Retinal pigment epithelial cell (primary cell): Measurements from ENCODE around the gene LINGO3.

Experiments used
- DNase-seq: peaks from one replicate; pipeline ENCODE4 v3.0.0-alpha.2; 2010; ENCODE audit warnings: low read depth
- H3K4me3 ChIP-seq: 2 replicates; pipeline ENCODE4 v1.5.1; 2011; ENCODE audit warnings: mild to moderate bottlenecking, low read length, control low read depth, moderate library complexity
- CTCF ChIP-seq: conservative IDR thresholded peaks from 2 replicates; pipeline ENCODE4 v1.5.1; 2011; ENCODE audit warnings: low read depth, low read length, control low read depth, inconsistent platforms

Gene LINGO3

DNA sequence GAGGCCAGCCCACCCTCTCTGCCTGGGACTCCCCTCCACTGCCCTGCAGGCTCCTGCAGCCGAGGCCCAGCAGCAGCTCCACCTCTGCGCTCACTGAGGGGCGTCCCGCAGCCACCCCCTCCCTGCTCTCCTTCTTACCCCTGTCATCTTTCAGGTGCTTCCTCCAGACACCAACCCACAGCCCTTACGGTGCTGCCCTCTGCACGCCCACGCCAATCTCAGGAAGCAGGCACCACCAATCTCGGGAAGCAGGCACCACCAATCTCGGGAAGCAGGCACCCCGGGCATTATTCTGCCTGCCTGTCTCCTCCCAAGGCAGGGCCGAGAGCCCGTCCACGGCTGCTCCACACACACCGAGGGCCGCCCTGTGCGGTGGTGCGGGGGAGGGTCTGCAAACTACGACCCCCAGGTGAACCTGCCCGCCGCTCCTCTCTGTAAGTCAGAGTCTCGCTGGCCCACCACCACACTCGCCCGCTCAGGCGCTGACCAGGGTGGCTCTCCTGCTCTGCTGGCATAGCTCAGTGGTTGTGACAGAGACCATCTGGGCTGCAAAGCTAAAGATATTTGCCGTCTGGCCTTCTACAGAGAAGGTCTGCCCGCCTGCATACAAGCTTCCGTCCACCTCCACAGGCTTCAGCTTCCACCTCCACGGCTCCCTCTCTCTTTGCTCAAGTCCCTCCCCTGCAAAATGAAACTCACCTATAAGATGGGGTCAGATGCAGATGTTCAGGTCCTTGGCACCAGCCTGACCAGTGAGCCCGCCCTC lies 17.5 kb upstream of the LINGO3 start:
- TF ChIP-seq CTCF, result no peak
- DNase-seq, result no peak

GRCh38 chr19:2324220-2324948 lies 16.4 kb upstream of the LINGO3 start:
- DNase-seq, result no peak
- H3K4me3 ChIP-seq, result no peak overlapping the region
- no peak for TF ChIP-seq CTCF

More for the DNA sequence above, 17.5 kb upstream of the LINGO3 start:
- no peak overlapping the region for H3K4me3 ChIP-seq

- DNase-seq, result no peak
- no peak overlapping the region for H3K4me3 ChIP-seq
- no peak for TF ChIP-seq CTCF
Measured at GRCh38 chr19:2323707-2324106, 15.8 kb upstream of the LINGO3 start.

DNA sequence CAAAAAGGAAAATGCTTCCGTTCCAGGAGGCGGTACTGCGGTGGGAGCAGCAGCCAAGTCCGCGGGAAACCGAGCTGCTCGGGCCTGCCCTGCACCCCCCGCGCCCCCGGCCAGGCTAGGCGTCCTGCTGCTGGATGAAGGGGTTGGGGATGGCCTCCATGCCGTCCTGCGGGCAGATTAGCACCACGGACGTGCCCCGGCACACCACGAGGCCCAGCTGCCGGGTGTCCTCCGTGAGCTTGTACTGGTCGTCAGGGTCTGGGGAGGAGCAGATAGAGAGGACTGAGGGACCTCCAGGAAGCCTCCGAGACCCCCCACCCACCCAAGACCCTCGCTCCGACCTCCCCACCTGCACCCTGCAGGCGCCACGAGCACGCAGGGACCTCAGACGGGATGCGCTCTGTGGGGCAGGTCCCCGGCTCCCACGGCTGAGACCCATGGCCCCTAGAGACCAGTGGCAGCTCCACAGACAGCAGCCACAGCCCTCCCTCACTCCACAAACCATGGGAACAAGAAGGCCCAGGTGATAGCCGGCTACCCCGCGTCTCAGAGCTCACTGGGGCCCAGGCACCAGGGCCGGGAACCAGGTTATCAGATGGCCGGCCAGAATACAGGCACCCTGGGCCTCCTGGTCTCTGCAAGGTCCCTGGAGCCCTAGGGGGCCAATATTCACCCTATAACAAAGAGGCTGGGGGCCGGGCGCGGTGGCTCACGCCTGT lies 13.8 kb upstream of the LINGO3 start:
- no peak for TF ChIP-seq CTCF
- no peak overlapping the region for H3K4me3 ChIP-seq
- no peak for DNase-seq

GRCh38 chr19:2320939-2321338 lies 13.0 kb upstream of the LINGO3 start:
- TF ChIP-seq CTCF, result no peak
- DNase-seq, result no peak
- no peak overlapping the region for H3K4me3 ChIP-seq

DNA sequence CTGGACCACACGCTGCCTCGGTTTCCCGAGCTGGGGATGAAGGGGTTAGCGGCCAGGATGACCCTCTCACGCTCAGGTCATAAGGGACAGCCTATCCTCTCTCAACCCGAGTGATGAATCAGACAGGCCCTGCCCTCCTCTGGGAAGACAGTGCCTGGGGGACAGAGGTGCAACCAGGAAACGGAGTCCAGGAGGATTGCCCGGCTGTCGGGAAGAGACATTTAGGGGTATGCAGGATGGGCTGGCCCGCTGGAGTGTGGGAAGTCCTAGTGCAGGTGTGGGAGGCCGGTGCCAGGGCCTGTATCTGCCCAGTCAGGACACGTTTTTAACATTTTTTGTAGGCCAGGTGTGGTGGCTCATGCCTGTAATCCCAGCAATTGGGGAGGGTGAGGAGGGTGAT lies 12.1 kb upstream of the LINGO3 start:
- no peak overlapping the region for H3K4me3 ChIP-seq
- no peak for DNase-seq
- TF ChIP-seq CTCF, result no peak

GRCh38 chr19:2319551-2319950 lies 11.6 kb upstream of the LINGO3 start:
- DNase-seq, result no peak
- TF ChIP-seq CTCF, result no peak
- H3K4me3 ChIP-seq, result no peak overlapping the region
